Vagina (tissue), 2 donors: ENCODE results near the gene MCM3AP.

Experiments used
- CTCF ChIP-seq, 3 experiments: fragments of 450-650 bp in 2 of 3; fragments of 200-600 bp in 1 of 3; sonication (generic) in 1 of 3; IDR thresholded peaks; one replicate each; pipeline ENCODE4 v1.5.1; 2017 to 2019; ENCODE audit warnings: antibody characterized with exemption in 3 of 3, mild to moderate bottlenecking in 2 of 3, moderate library complexity in 2 of 3
- POLR2A ChIP-seq, 2 donors: fragments of 450-650 bp; IDR thresholded peaks; one replicate each; pipeline ENCODE4 v1.6.1; 2017; ENCODE audit warnings: antibody characterized with exemption in 2 of 2, mild to moderate bottlenecking in 2 of 2, moderate library complexity in 2 of 2
- POLR2AphosphoS5 ChIP-seq, 2 donors: sonication (generic); formaldehyde crosslinking; IDR thresholded peaks; one replicate each; pipeline ENCODE4 v1.9.0; 2017; ENCODE audit warnings: antibody characterized with exemption in 2 of 2, mild to moderate bottlenecking in 2 of 2, low read depth in 1 of 2; ENCODE audit not compliant: insufficient read depth in 1 of 2

GRCh38 chr21:46191686-46192575, 93.5 kb downstream of the MCM3AP start:
- TF ChIP-seq POLR2AphosphoS5 (IDR thresholded peaks at IDR 0.05; ENCODE audit: insufficient read depth in 1 of 2, low read depth in 1 of 2): no peak
- TF ChIP-seq CTCF (IDR thresholded peaks at IDR 0.05): no peak
- TF ChIP-seq POLR2A (IDR thresholded peaks at IDR 0.05): no peak
